GM12864 (cell line): ENCODE results near the gene CELSR1.
A peak's percentile ranks its signal among the peaks of the same experiment; 100 is the strongest.
"Not testable (repeated sequence)": the region's sequence is repeated elsewhere in the genome, so short reads cannot be mapped to it uniquely, and the experiment has no call there.

Experiments
- DNase-seq: peaks from one replicate; pipeline ENCODE4 v3.0.0-alpha.2; 2011; ENCODE audit warnings: low read depth
- H3K4me3 ChIP-seq: 2 replicates; pipeline ENCODE4 v1.5.1; 2011; ENCODE audit warnings: mild to moderate bottlenecking, low read depth, low read length, control low read depth
- CTCF ChIP-seq: IDR thresholded peaks from 2 replicates; pipeline ENCODE4 v1.5.1; 2011; ENCODE audit warnings: low read depth, mild to moderate bottlenecking, moderate library complexity, low read length, control low read depth, inconsistent platforms; ENCODE audit errors: missing control alignments

Gene CELSR1

GRCh38 chr22:46478083-46478551, 59.3 kb downstream of the CELSR1 start:
- no peak for TF ChIP-seq CTCF
- DNase-seq: no peak
- H3K4me3 ChIP-seq: no peak overlapping the region

GRCh38 chr22:46476547-46476941, 60.9 kb downstream of the CELSR1 start:
- H3K4me3 ChIP-seq: no peak overlapping the region
- no peak for TF ChIP-seq CTCF
- peak; percentile 22 for DNase-seq

GRCh38 chr22:46473896-46474557, 63.4 kb downstream of the CELSR1 start:
- DNase-seq: no peak
- H3K4me3 ChIP-seq: no peak overlapping the region
- TF ChIP-seq CTCF: no peak

GRCh38 chr22:46473021-46473779, 64.2 kb downstream of the CELSR1 start:
- no peak overlapping the region for H3K4me3 ChIP-seq

GRCh38 chr22:46472722-46473016, 64.8 kb downstream of the CELSR1 start:
- no peak overlapping the region for H3K4me3 ChIP-seq
- DNase-seq: no peak

More at GRCh38 chr22:46473021-46473779, 64.2 kb downstream of the CELSR1 start:
- TF ChIP-seq CTCF: no peak
- DNase-seq: no peak

GRCh38 chr22:46471901-46472721, 65.3 kb downstream of the CELSR1 start:
- H3K4me3 ChIP-seq: no peak overlapping the region
- TF ChIP-seq CTCF: no peak
- no peak for DNase-seq

More at GRCh38 chr22:46472722-46473016, 64.8 kb downstream of the CELSR1 start:
- TF ChIP-seq CTCF: no peak

GRCh38 chr22:46471330-46471729, 66.1 kb downstream of the CELSR1 start:
- not testable (repeated sequence) for H3K4me3 ChIP-seq, DNase-seq
